Measurements from ENCODE around the gene TRIM2.

DNA sequence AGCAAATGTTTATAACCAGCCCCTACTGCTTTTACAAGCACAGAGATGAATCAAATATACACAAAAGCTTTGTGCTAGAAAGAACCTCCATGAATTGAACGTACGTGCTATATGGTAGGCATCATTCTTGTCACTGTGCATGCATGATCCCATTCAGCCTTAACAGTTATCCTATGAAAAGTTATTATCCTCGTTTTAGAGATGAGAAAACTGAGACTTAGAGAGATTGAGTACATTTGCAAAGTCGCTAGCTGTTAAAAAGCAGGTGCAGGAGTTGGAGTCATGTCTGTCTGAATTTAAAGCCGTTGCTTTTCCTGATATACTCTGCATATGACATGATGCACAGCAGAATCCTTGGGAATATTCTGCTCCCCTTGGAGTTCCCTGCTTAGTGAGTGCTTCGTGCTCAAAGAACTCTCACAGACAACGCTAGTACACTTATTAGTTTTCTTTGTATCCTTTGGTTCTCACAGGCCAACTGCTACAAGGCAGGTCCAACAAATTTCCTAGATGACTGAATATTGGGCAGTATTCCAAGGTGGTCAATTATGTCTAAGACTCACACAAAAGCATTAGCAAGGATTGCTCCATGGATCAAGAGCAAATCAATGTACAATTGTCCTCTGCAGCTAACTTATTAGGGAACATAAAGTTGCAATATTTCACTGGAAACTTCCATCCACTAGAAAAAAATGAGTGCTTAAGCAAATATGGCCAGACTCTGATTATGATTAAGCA, 42.8 kb upstream of the TRIM2 start:
- TF ChIP-seq POLR2A (IDR thresholded peaks at IDR 0.05) (no peak), POLR2AphosphoS5 (IDR thresholded peaks at IDR 0.05) (no peak)
- TF ChIP-seq, protein P1, sequence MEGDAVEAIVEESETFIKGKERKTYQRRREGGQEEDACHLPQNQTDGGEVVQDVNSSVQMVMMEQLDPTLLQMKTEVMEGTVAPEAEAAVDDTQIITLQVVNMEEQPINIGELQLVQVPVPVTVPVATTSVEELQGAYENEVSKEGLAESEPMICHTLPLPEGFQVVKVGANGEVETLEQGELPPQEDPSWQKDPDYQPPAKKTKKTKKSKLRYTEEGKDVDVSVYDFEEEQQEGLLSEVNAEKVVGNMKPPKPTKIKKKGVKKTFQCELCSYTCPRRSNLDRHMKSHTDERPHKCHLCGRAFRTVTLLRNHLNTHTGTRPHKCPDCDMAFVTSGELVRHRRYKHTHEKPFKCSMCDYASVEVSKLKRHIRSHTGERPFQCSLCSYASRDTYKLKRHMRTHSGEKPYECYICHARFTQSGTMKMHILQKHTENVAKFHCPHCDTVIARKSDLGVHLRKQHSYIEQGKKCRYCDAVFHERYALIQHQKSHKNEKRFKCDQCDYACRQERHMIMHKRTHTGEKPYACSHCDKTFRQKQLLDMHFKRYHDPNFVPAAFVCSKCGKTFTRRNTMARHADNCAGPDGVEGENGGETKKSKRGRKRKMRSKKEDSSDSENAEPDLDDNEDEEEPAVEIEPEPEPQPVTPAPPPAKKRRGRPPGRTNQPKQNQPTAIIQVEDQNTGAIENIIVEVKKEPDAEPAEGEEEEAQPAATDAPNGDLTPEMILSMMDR (IDR thresholded peaks at IDR 0.05): no peak

Measured in upper lobe of left lung (tissue), 4 donors.